H7 (cell line): ENCODE results near the gene MDM2. TPM values are rescaled to one million over a fixed set of nuclear protein-coding genes. Genes with fewer than 3 reads are reported as not detected.

Experiments used
- DNase-seq: peaks from one replicate; pipeline ENCODE4 v3.0.0; 2012
- H3K27me3 ChIP-seq: 2 replicates; pipeline ENCODE4 v1.6.0; 2011; ENCODE audit warnings: mild to moderate bottlenecking, low read length; ENCODE audit not compliant: control insufficient read depth, insufficient read depth
- H3K36me3 ChIP-seq: replicated peaks from 2 replicates; pipeline ENCODE4 v1.5.1; 2011; ENCODE audit warnings: low read length; ENCODE audit not compliant: control insufficient read depth, insufficient read depth
- H3K4me3 ChIP-seq: 2 replicates; pipeline ENCODE4 v1.5.1; 2011; ENCODE audit warnings: low read depth, mild to moderate bottlenecking, control low read depth, low read length, moderate library complexity; ENCODE audit not compliant: insufficient read depth
- total RNA-seq: library from RNA; depleted of rRNA; stranded (reverse); fragments of >200 nt; shearing (Covaris generic); gene quantifications from 2 replicates; pipeline ENCODE4 v1.2.3, GENCODE V29; 2014; rRNA removed

MDM2 gene
- total RNA-seq, 1 experiment from 2014 or later = 40.6 TPM

- H3K27me3 ChIP-seq = no peaks in the 10 kb centered on the region
- DNase-seq = no peak
- H3K4me3 ChIP-seq = no peak overlapping the region
- H3K36me3 ChIP-seq = no peaks in the 10 kb centered on the region
Observed at GRCh38 chr12:68890701-68891113, 82.7 kb downstream of the MDM2 start.

- H3K36me3 ChIP-seq = no peaks in the 10 kb centered on the region
- H3K4me3 ChIP-seq = no peak overlapping the region
- no peaks in the 10 kb centered on the region for H3K27me3 ChIP-seq
- no peak for DNase-seq
Observed at GRCh38 chr12:68891141-68891540, 83.2 kb downstream of the MDM2 start.

- Histone ChIP-seq H3K27me3 (no peaks in the 10 kb centered on the region), H3K4me3 (no peak overlapping the region), H3K36me3 (no peaks in the 10 kb centered on the region)
- no peak for DNase-seq
Observed at GRCh38 chr12:68893201-68893600, 85.2 kb downstream of the MDM2 start.

GRCh38 chr12:68893741-68894140, 85.8 kb downstream of the MDM2 start:
- H3K4me3 ChIP-seq = no peak overlapping the region
- H3K27me3 ChIP-seq = no peaks in the 10 kb centered on the region
- H3K36me3 ChIP-seq = no peaks in the 10 kb centered on the region
- DNase-seq = no peak

- DNase-seq = no peak
- H3K27me3 ChIP-seq = no peaks in the 10 kb centered on the region
- no peaks in the 10 kb centered on the region for H3K36me3 ChIP-seq
- H3K4me3 ChIP-seq = no peak overlapping the region
Observed at GRCh38 chr12:68894276-68894855, 86.4 kb downstream of the MDM2 start.

- Histone ChIP-seq H3K36me3 (no peaks in the 10 kb centered on the region), H3K27me3 (no peaks in the 10 kb centered on the region), H3K4me3 (no peak overlapping the region)
- DNase-seq = no peak
Observed at GRCh38 chr12:68896881-68897540, 89.0 kb downstream of the MDM2 start.

- H3K36me3 ChIP-seq = no peaks in the 10 kb centered on the region
- no peaks in the 10 kb centered on the region for H3K27me3 ChIP-seq
- no peak for DNase-seq
- no peak overlapping the region for H3K4me3 ChIP-seq
Observed at GRCh38 chr12:68899251-68899771, 91.3 kb downstream of the MDM2 start.

- no peak for DNase-seq
- Histone ChIP-seq H3K4me3 (no peak overlapping the region), H3K27me3 (no peaks in the 10 kb centered on the region), H3K36me3 (no peaks in the 10 kb centered on the region)
Observed at GRCh38 chr12:68900241-68900640, 92.3 kb downstream of the MDM2 start.

Other genes with a start within 250 kb of the MDM2 start
- gene RAP1B, start 197.3 kb upstream of the MDM2 start, total RNA-seq = 89.3 and 103 TPM in 2 replicates
- gene NUP107, start 121.2 kb upstream of the MDM2 start, total RNA-seq = 141 and 160 TPM in 2 replicates
- gene SLC35E3, start 62.0 kb upstream of the MDM2 start, total RNA-seq = 2.1 and 3.8 TPM in 2 replicates
- gene CPM, start 125.0 kb downstream of the MDM2 start, total RNA-seq = 0.28 TPM in 1 of 2 replicates, not detected in the other